Measurements from ENCODE around the gene ABCC8. TPM values are rescaled to one million over a fixed set of nuclear protein-coding genes. Genes with fewer than 3 reads are reported as not detected.

Gene ABCC8
- total and polyA plus RNA-seq, 9 of the 15 experiments (the other 6 are each of a cell fraction or from before 2014, with no cell fraction given): not detected

DNA sequence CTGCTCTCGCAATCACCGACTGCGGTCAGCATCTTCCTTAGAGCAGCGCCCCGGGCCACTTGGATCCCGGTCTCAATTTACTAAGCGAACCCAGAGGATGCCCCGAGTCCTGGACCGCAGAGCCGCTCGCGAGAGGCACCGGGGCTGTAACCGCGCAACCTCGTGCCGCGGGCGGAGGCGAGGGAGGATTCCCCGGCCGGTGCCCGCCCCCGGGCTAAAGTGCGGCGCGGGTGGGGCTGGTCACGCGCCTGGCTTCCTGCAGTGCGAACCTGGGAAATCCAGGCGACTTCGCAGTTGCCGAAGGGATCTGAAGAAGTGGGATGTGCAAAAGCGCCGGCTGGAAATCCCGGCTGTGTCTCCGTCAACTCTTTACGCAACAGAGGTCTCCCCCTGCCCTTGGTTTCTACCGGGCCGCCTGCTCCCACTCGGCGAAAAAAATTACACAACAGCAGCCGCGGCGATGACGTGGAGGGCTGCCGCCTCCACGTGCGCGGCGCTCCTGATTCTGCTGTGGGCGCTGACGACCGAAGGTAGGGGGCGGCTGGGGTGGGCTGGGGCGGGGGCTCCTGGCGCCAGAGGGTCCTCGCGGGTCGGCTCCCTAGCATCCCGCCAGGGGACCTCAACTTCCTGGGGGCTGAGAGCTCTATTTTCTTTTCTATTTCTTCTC is 125.0 kb downstream of the ABCC8 start, which contains the start of gene NCR3LG1 (continued):
- TF ChIP-seq ZNF57 (CRISPR knock-in tag; IDR thresholded peaks at IDR 0.05) (no peak), SUPT5H (IDR thresholded peaks at IDR 0.05) (no peak), CEBPG (CRISPR knock-in tag; IDR thresholded peaks at IDR 0.05) (peak; percentile 82), CEBPG (tag; conservative IDR thresholded peaks at IDR 0.05 in 1 of 2, IDR thresholded peaks at IDR 0.05 in 1 of 2) (peak; percentile 77 to 90), NELFE (IDR thresholded peaks at IDR 0.05; ENCODE audit: insufficient read depth, insufficient read length) (no peak), ZNF408 (CRISPR knock-in tag; IDR thresholded peaks at IDR 0.05; ENCODE audit: low read depth) (no peak), CBX3 (IDR thresholded peaks at IDR 0.05; ENCODE audit: borderline replicate concordance in 1 of 2, low read length in 2 of 2) (peak in 1 of 2 experiments; percentile 37; a peak in 1 of 3 replicates), POLR2H (tag; IDR thresholded peaks at IDR 0.05; ENCODE audit: low read depth) (peak; percentile 47; the same call in 1 of the 2 replicates)
- TF ChIP-seq, protein P1, sequence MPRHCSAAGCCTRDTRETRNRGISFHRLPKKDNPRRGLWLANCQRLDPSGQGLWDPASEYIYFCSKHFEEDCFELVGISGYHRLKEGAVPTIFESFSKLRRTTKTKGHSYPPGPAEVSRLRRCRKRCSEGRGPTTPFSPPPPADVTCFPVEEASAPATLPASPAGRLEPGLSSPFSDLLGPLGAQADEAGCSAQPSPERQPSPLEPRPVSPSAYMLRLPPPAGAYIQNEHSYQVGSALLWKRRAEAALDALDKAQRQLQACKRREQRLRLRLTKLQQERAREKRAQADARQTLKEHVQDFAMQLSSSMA (CRISPR knock-in tag; IDR thresholded peaks at IDR 0.05): no peak
- TF ChIP-seq, protein P2, sequence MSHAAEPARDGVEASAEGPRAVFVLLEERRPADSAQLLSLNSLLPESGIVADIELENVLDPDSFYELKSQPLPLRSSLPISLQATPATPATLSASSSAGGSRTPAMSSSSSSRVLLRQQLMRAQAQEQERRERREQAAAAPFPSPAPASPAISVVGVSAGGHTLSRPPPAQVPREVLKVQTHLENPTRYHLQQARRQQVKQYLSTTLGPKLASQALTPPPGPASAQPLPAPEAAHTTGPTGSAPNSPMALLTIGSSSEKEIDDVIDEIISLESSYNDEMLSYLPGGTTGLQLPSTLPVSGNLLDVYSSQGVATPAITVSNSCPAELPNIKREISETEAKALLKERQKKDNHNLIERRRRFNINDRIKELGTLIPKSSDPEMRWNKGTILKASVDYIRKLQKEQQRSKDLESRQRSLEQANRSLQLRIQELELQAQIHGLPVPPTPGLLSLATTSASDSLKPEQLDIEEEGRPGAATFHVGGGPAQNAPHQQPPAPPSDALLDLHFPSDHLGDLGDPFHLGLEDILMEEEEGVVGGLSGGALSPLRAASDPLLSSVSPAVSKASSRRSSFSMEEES (CRISPR knock-in tag; IDR thresholded peaks at IDR 0.05): peak; percentile 36; the same call in 1 of the 2 replicates
- TF ChIP-seq, protein P3, sequence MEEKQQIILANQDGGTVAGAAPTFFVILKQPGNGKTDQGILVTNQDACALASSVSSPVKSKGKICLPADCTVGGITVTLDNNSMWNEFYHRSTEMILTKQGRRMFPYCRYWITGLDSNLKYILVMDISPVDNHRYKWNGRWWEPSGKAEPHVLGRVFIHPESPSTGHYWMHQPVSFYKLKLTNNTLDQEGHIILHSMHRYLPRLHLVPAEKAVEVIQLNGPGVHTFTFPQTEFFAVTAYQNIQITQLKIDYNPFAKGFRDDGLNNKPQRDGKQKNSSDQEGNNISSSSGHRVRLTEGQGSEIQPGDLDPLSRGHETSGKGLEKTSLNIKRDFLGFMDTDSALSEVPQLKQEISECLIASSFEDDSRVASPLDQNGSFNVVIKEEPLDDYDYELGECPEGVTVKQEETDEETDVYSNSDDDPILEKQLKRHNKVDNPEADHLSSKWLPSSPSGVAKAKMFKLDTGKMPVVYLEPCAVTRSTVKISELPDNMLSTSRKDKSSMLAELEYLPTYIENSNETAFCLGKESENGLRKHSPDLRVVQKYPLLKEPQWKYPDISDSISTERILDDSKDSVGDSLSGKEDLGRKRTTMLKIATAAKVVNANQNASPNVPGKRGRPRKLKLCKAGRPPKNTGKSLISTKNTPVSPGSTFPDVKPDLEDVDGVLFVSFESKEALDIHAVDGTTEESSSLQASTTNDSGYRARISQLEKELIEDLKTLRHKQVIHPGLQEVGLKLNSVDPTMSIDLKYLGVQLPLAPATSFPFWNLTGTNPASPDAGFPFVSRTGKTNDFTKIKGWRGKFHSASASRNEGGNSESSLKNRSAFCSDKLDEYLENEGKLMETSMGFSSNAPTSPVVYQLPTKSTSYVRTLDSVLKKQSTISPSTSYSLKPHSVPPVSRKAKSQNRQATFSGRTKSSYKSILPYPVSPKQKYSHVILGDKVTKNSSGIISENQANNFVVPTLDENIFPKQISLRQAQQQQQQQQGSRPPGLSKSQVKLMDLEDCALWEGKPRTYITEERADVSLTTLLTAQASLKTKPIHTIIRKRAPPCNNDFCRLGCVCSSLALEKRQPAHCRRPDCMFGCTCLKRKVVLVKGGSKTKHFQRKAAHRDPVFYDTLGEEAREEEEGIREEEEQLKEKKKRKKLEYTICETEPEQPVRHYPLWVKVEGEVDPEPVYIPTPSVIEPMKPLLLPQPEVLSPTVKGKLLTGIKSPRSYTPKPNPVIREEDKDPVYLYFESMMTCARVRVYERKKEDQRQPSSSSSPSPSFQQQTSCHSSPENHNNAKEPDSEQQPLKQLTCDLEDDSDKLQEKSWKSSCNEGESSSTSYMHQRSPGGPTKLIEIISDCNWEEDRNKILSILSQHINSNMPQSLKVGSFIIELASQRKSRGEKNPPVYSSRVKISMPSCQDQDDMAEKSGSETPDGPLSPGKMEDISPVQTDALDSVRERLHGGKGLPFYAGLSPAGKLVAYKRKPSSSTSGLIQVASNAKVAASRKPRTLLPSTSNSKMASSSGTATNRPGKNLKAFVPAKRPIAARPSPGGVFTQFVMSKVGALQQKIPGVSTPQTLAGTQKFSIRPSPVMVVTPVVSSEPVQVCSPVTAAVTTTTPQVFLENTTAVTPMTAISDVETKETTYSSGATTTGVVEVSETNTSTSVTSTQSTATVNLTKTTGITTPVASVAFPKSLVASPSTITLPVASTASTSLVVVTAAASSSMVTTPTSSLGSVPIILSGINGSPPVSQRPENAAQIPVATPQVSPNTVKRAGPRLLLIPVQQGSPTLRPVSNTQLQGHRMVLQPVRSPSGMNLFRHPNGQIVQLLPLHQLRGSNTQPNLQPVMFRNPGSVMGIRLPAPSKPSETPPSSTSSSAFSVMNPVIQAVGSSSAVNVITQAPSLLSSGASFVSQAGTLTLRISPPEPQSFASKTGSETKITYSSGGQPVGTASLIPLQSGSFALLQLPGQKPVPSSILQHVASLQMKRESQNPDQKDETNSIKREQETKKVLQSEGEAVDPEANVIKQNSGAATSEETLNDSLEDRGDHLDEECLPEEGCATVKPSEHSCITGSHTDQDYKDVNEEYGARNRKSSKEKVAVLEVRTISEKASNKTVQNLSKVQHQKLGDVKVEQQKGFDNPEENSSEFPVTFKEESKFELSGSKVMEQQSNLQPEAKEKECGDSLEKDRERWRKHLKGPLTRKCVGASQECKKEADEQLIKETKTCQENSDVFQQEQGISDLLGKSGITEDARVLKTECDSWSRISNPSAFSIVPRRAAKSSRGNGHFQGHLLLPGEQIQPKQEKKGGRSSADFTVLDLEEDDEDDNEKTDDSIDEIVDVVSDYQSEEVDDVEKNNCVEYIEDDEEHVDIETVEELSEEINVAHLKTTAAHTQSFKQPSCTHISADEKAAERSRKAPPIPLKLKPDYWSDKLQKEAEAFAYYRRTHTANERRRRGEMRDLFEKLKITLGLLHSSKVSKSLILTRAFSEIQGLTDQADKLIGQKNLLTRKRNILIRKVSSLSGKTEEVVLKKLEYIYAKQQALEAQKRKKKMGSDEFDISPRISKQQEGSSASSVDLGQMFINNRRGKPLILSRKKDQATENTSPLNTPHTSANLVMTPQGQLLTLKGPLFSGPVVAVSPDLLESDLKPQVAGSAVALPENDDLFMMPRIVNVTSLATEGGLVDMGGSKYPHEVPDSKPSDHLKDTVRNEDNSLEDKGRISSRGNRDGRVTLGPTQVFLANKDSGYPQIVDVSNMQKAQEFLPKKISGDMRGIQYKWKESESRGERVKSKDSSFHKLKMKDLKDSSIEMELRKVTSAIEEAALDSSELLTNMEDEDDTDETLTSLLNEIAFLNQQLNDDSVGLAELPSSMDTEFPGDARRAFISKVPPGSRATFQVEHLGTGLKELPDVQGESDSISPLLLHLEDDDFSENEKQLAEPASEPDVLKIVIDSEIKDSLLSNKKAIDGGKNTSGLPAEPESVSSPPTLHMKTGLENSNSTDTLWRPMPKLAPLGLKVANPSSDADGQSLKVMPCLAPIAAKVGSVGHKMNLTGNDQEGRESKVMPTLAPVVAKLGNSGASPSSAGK (IDR thresholded peaks at IDR 0.05): peak; percentile 96
- TF ChIP-seq, protein P4, sequence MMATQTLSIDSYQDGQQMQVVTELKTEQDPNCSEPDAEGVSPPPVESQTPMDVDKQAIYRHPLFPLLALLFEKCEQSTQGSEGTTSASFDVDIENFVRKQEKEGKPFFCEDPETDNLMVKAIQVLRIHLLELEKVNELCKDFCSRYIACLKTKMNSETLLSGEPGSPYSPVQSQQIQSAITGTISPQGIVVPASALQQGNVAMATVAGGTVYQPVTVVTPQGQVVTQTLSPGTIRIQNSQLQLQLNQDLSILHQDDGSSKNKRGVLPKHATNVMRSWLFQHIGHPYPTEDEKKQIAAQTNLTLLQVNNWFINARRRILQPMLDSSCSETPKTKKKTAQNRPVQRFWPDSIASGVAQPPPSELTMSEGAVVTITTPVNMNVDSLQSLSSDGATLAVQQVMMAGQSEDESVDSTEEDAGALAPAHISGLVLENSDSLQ (IDR thresholded peaks at IDR 0.05): no peak
